GM19238 (cell line): Measurements from ENCODE around the gene RTP2.

ENCODE experiments used
- DNase-seq: peaks from one replicate; pipeline ENCODE4 v3.0.0; 2011; ENCODE audit warnings: low spot score; ENCODE audit not compliant: insufficient read length

RTP2 gene

DNA sequence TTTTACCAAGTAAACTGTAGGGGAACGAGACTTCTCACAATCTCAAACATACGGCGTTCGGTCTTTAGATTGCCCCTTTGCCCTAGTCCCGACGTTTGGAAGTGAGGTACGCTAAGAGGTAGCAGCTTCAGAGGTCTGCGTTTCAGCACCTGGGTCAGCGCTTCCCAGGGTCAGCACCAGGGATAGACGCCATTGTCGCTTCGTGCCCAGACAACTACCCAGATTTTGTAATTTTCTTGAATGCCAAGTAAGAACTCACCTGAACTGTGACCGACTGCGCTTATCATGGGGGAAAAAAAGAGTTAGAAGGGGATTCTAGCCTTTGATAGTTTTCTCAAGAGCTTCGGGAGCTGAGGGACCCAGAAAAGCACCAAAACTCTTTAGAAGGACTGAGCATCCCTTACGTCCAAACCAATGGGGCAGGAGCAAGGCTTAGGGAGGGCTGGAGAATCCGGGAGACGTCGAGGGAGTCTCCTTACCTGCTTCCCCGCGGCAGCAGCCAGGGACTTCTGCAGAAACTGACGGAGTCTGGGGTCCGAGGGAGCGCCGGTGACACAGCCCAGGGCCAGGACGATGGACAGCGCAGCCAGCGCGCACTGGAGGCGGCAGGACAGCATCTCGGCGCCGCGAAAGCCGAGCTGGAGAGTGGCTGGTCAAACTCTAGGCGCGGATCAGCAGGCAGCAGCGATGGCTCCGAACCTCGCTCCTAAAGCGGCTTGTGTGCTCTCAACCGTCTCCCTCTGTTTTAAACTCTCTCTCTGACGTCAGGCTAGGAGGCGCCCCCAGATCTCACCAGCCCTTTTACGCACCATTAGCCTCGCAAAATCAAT lies 32.5 kb downstream of the RTP2 start, which contains the start of gene SST:
Gene SST, minus strand, starts transcription at position 720 of the 830 bp plus-strand sequence. Its CDS starts 103 bp downstream, at position 617.
- DNase-seq = no peak

DNA sequence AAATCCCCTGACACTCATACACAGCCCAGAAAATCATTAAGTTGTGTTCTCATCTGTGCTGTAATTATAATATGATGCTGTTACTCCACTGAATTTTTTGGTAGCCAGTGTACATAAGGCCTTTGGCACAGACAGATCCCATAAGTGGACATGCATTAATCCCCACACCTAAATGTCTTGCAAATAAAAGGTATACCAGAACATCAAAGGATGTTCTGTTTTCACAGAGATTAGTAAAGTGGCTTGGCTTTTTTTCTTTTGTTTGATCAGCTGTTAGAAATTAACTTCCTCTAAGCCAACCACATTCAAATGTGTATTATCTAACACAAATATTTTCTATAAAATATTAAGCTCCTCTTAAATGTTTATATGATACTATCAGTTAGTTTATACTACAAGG lies 34.8 kb downstream of the RTP2 start:
- DNase-seq = no peak

DNA sequence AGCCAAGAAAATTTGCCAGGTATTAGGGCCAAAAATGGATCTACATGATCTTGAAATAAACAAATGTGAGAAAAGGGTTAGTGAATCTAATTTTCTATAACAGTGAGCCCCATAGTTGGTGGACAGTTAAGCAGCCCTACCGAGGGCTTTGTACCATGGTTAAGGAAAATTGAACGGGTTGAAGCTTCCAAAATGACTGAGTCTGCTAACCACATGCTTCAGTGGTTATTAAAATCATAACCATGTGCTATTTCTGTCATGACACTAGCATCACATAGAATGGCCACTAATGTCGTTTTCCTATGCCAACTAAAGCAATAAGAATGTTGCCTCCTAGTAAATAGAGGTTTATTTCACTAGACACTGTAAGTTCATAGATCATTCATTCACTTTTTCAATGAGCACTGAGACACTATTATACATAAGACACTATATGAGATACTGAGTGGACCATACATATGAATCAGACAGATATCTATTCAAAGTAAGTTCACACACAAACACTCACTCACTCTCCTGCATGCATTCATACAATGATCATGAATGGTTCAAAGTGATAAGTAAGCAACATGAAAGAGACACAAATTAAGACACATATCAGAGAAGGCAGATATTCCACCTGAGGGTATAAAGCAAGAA lies 36.5 kb downstream of the RTP2 start:
- DNase-seq = no peak

DNA sequence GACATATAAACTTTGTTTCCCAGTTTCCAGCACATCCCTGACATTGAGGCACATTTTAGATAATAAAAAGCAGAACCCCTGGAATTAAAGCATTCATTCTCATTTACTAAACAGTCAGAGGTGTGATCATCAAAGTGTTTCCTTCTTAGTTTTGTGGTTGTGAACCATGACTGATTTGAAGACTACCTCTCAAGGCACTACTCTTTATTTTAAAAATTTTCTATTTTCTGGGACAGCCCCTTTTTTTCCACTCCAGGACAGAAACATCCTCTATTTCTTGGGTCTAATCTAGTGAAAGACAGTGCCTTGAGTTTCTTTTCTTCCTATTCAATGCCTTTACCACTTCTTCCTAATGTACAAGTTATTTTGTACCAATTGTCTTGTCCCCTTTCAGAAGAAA lies 37.3 kb downstream of the RTP2 start:
- DNase-seq = no peak

DNA sequence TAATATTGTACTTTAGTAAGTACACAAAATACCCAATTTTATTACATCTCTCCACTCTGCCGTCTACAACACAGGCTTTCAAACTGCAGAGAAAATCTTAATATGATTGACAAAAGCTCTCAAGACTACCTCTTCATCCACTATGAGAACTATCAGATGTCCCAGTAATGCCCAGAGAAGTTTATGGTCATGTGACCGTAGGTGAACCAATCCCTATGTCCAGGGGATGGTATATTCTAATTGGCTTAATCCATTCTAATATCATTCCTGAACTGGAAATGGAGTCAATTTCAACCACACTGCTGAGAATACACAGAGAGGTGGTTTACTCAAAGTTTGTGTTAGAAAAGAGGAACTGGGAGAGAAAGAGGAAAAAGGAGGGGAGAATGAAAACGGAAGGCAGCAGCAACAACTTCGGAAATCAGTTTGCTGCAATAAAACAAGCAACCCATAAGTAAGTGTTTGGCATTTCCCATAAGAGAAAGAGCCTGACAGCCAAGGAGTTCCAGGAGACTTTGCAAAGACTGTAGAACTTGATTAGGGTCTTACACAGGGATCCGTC lies 39.4 kb downstream of the RTP2 start:
- no peak for DNase-seq

DNA sequence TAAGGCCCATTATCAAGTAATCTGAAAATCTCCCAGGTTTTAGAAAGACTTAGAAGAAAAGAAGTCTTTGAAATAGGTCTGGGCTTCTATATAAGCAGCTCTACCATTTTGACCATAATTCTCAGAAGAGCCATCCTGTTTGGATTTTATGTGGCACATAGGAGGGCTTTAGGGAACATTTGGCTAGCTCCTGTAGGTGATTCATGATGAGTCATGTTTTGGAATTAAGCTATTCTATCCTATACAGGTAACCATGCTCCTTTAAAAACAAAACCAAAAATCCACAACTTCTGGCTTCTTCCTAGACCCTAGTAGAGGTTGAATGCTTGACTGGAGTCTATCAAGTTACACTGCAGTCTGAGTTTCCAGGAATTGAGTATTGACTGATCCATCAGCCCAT lies 41.1 kb downstream of the RTP2 start:
- no peak for DNase-seq

DNA sequence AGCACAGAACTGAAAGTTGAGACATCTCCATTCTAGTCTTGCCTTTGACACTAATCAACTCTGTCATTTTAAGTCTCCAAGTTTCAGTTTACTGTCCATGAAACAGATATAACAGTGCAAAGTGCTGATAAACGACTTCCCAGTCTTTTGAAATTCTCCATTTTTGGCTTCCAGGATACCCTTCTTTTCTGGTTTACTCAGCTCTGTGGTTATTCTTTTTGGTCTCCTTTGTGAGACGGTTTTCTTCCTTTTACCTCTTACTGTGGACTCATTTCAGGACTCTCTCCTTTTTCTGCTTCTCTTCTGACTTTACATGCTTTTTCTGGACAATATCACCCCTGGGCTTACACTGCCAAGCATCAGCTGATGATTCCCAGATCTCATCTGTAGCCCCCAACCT lies 51.1 kb downstream of the RTP2 start:
- DNase-seq = no peak
